H1 (cell line): Measurements from ENCODE around the gene LY6G6D. TPM values are rescaled to one million over a fixed set of nuclear protein-coding genes. Genes with fewer than 3 reads are reported as not detected.
"Not testable (repeated sequence)": the region's sequence is repeated elsewhere in the genome, so short reads cannot be mapped to it uniquely, and the experiment has no call there.

Source experiments
- CTCF ChIA-PET: fragments of 300-600 bp; sonication (Branson Sonifier 250); formaldehyde crosslinking; loops from one replicate; lab custom pipeline; 2021; ENCODE audit not compliant: partially characterized antibody; lab: Charles Lee
- POLR2A ChIA-PET: fragments of 300-600 bp; sonication (Branson Sonifier 250); formaldehyde crosslinking; loops from one replicate; lab custom pipeline; 2021; ENCODE audit warnings: inconsistent platforms; ENCODE audit not compliant: partially characterized antibody; lab: Charles Lee
- DNase-seq, 2 experiments: peaks; one replicate each; pipeline versions ENCODE4 v3.0.0 to v3.0.0-alpha.2; 2010 to 2022; ENCODE audit warnings: low spot score in 2 of 2, low read depth in 1 of 2, mixed read lengths in 1 of 2
- FAIRE-seq: peaks from 2 replicates; lab custom pipeline; 2011; peaks lifted over from hg19 to GRCh38; lab: Jason Lieb, UNC
- H2AFZ ChIP-seq: 2 replicates; pipeline ENCODE4 v1.8.1; 2012; ENCODE audit warnings: low read length, inconsistent platforms
- H2AK5ac ChIP-seq: 2 replicates; pipeline ENCODE4 v1.6.1; 2013; ENCODE audit warnings: low read depth, low read length
- H2BK120ac ChIP-seq: replicated peaks from 2 replicates; pipeline ENCODE3; 2013; ENCODE audit warnings: low read depth, low read length, inconsistent platforms
- H2BK12ac ChIP-seq: 2 replicates; pipeline ENCODE4 v1.6.1; 2013; ENCODE audit warnings: low read depth, low read length
- H2BK15ac ChIP-seq: 2 replicates; pipeline ENCODE4 v1.6.1; 2013; ENCODE audit warnings: low read length
- H2BK20ac ChIP-seq: 2 replicates; pipeline ENCODE4 v1.6.1; 2013; ENCODE audit warnings: low read length
- H2BK5ac ChIP-seq: 2 replicates; pipeline ENCODE4 v1.6.1; 2013; ENCODE audit warnings: low read depth, low read length
- H3K14ac ChIP-seq: 2 replicates; pipeline ENCODE4 v1.6.1; 2013; ENCODE audit warnings: inconsistent platforms; ENCODE audit not compliant: insufficient read length
- H3K18ac ChIP-seq: 2 replicates; pipeline ENCODE4 v1.6.1; 2013; ENCODE audit warnings: low read length; ENCODE audit errors: extremely low read depth
- H3K23ac ChIP-seq: 2 replicates; pipeline ENCODE4 v1.6.1; 2013; ENCODE audit warnings: inconsistent platforms; ENCODE audit not compliant: insufficient read length
- H3K23me2 ChIP-seq: 2 replicates; pipeline ENCODE4 v1.6.1; 2013; ENCODE audit warnings: low read depth, low read length
- H3K27ac ChIP-seq: 2 replicates; pipeline ENCODE4 v1.6.1; 2011; ENCODE audit warnings: low read depth, low read length, inconsistent platforms
- H3K27me3 ChIP-seq, 4 experiments: replicated peaks in 1 of 4; 1 replicate in 1 of 4; 2 replicates in 3 of 4; pipeline versions ENCODE4 v1.6.1 to v1.8.1; 2011 to 2013; ENCODE audit warnings: low read length in 3 of 4, mild to moderate bottlenecking in 3 of 4, inconsistent platforms in 2 of 4, mixed read lengths in 2 of 4, moderate library complexity in 1 of 4; ENCODE audit not compliant: control insufficient read depth in 3 of 4, insufficient read depth in 3 of 4; ENCODE audit errors: extremely low read depth in 1 of 4
- H3K36me3 ChIP-seq, 4 experiments: 2 replicates each; pipeline versions ENCODE4 v1.6.1 to v1.8.1; 2011 to 2013; ENCODE audit warnings: mild to moderate bottlenecking in 4 of 4, low read length in 3 of 4, moderate library complexity in 2 of 4, control low read depth in 1 of 4, inconsistent platforms in 1 of 4; ENCODE audit not compliant: insufficient read depth in 4 of 4, control insufficient read depth in 2 of 4
- H3K4ac ChIP-seq: replicated peaks from 2 replicates; pipeline ENCODE3; 2013; ENCODE audit warnings: low read length, low read depth, mixed read lengths, inconsistent platforms; ENCODE audit not compliant: insufficient read length
- H3K4me1 ChIP-seq, 4 experiments: replicated peaks in 1 of 4; 1 replicate in 1 of 4; 2 replicates in 3 of 4; pipeline versions ENCODE4 v1.6.1 to v1.8.1; 2011 to 2013; ENCODE audit warnings: low read length in 3 of 4, inconsistent platforms in 2 of 4, mixed read lengths in 1 of 4; ENCODE audit not compliant: insufficient read depth in 4 of 4, control insufficient read depth in 3 of 4
- H3K4me2 ChIP-seq, 2 experiments: 2 replicates each; pipeline versions ENCODE4 v1.6.1 to v1.8.1; 2011 to 2013; ENCODE audit warnings: low read depth in 2 of 2, low read length in 2 of 2, control low read depth in 1 of 2, inconsistent platforms in 1 of 2, mild to moderate bottlenecking in 1 of 2; ENCODE audit not compliant: insufficient read depth in 1 of 2
- H3K4me3 ChIP-seq, 4 experiments: fragments of 200-600, 300-600 bp in 1 of 4; sonication (generic), shearing (Covaris generic), sonication (Bioruptor Twin) in 1 of 4; 2 replicates each; pipeline versions ENCODE4 v1.5.1 to v1.8.1; 2011 to 2016; ENCODE audit warnings: low read length in 4 of 4, low read depth in 3 of 4, control low read depth in 2 of 4, inconsistent platforms in 2 of 4, mild to moderate bottlenecking in 2 of 4, mixed read lengths in 1 of 4, moderate library complexity in 1 of 4; ENCODE audit not compliant: insufficient read depth in 2 of 4; ENCODE audit errors: extremely low read depth in 1 of 4
- H3K56ac ChIP-seq: replicated peaks from 2 replicates; pipeline ENCODE3; 2013; ENCODE audit warnings: low read depth, mild to moderate bottlenecking, mixed read lengths, low read length, inconsistent platforms; ENCODE audit not compliant: insufficient read length
- H3K79me1 ChIP-seq: 2 replicates; pipeline ENCODE4 v1.6.1; 2013; ENCODE audit warnings: low read depth, low read length, control low read depth
- H3K79me2 ChIP-seq, 2 experiments: 2 replicates each; pipeline versions ENCODE4 v1.6.1 to v1.8.1; 2012 to 2013; ENCODE audit warnings: low read length in 2 of 2, mild to moderate bottlenecking in 2 of 2, inconsistent platforms in 1 of 2; ENCODE audit not compliant: insufficient read depth in 2 of 2, control insufficient read depth in 1 of 2
- H3K9ac ChIP-seq, 4 experiments: replicated peaks in 1 of 4; 1 replicate in 1 of 4; 2 replicates in 3 of 4; pipeline versions ENCODE4 v1.6.1 to v1.8.1; 2011 to 2013; ENCODE audit warnings: low read depth in 3 of 4, low read length in 3 of 4, control low read depth in 2 of 4, mild to moderate bottlenecking in 2 of 4, moderate library complexity in 2 of 4, inconsistent platforms in 1 of 4; ENCODE audit errors: extremely low read depth in 1 of 4
- H3K9me3 ChIP-seq, 2 experiments: 2 replicates each; pipeline versions ENCODE4 v1.6.1 to v1.8.1; 2012 to 2013; ENCODE audit warnings: mild to moderate bottlenecking in 2 of 2, moderate library complexity in 2 of 2, control low read depth in 1 of 2, inconsistent platforms in 1 of 2, low read depth in 1 of 2, low read length in 1 of 2, mixed read lengths in 1 of 2; ENCODE audit not compliant: insufficient read depth in 2 of 2
- H4K20me1 ChIP-seq, 2 experiments: replicated peaks in 1 of 2; 2 replicates each; pipeline versions ENCODE3 to v1.8.1; 2011 to 2013; ENCODE audit warnings: inconsistent platforms in 2 of 2, low read length in 2 of 2, mild to moderate bottlenecking in 1 of 2; ENCODE audit not compliant: insufficient read depth in 2 of 2, control insufficient read depth in 1 of 2
- H4K5ac ChIP-seq: 2 replicates; pipeline ENCODE4 v1.6.1; 2013; ENCODE audit warnings: low read length, low read depth, mixed read lengths, inconsistent platforms; ENCODE audit not compliant: insufficient read length
- H4K8ac ChIP-seq: 2 replicates; pipeline ENCODE4 v1.8.0; 2013; ENCODE audit warnings: mild to moderate bottlenecking, moderate library complexity, low read length, inconsistent platforms; ENCODE audit not compliant: insufficient read depth; ENCODE audit errors: extremely low read depth
- H4K91ac ChIP-seq: replicated peaks from 2 replicates; pipeline ENCODE3; 2013; ENCODE audit warnings: low read length, mixed read lengths, inconsistent platforms; ENCODE audit not compliant: insufficient read length
- CHD2 ChIP-seq: IDR thresholded peaks from 2 replicates; pipeline ENCODE4 v1.6.1; 2012; ENCODE audit warnings: low read length, improper control_type of control experiment
- POU5F1 ChIP-seq: IDR thresholded peaks from 2 replicates; pipeline ENCODE4 v1.6.1; 2011; ENCODE audit warnings: low read depth, mild to moderate bottlenecking, low read length, moderate library complexity
- RNF2 ChIP-seq: fragments of 200-900, 300-1000 bp; sonication (generic); IDR thresholded peaks from 2 replicates; pipeline ENCODE4 v1.7.1; 2016; ENCODE audit warnings: borderline replicate concordance, low read depth, mild to moderate bottlenecking, antibody characterized with exemption, low read length; ENCODE audit not compliant: poor library complexity, severe bottlenecking; ENCODE audit errors: missing control alignments
- SRF ChIP-seq: IDR thresholded peaks from 2 replicates; pipeline ENCODE4 v1.6.1; 2011; ENCODE audit warnings: mild to moderate bottlenecking, low read depth, low read length, moderate library complexity
- TEAD4 ChIP-seq: IDR thresholded peaks from 2 replicates; pipeline ENCODE4 v1.6.1; 2012; ENCODE audit warnings: low read depth, low read length, inconsistent platforms, mixed read lengths
- WGBS, 2 experiments: shearing (Covaris generic) in 1 of 2; methylation state at CpG; one replicate each; pipeline versions ENCODE4 v1.1.6 to v1.1.7; 2013 to 2015; ENCODE audit warnings: low lambda C conversion rate in 2 of 2, mixed read lengths in 2 of 2, inconsistent platforms in 1 of 2, low coverage in 1 of 2, missing lambda C conversion rate in 1 of 2; ENCODE audit not compliant: insufficient replicate concordance in 2 of 2, insufficient coverage in 1 of 2, insufficient read length in 1 of 2; ENCODE audit errors: extremely low coverage in 1 of 2, missing lambda C conversion rate in 1 of 2; 5-methylcytosine and 5-hydroxymethylcytosine counted together
- polyA plus RNA-seq, 7 experiments: library from polyadenylated mRNA; depleted of rRNA in 3 of 7; stranded (reverse) in 5 of 7; unstranded in 2 of 7; fragments of >200 nt in 5 of 7; fragments of 200-250 nt in 2 of 7; gene quantifications; 1 replicate in 5 of 7; 2 replicates in 1 of 7; 4 replicates in 1 of 7; pipeline versions ENCODE4 v1.2.1 to v1.2.3, GENCODE V29; 2011 to 2013; ENCODE audit warnings: missing spikeins in 2 of 7, mixed read lengths in 2 of 7
- total RNA-seq: library from RNA; stranded (reverse); fragmentation: NEBNext Ultra II Directional; extraction: Animal tissue kit (Norgen Biotek cat#: 25700); gene quantifications from 2 replicates; pipeline ENCODE4 v1.2.1, GENCODE V29; 2021
- TF ChIP-seq, protein P1 (sequence below): IDR thresholded peaks from 2 replicates; pipeline ENCODE4 v1.6.1; 2011; ENCODE audit warnings: low read length, improper control_type of control experiment

Gene LY6G6D
- total and polyA plus RNA-seq, 2 of the 8 experiments (the other 6 are each of a cell fraction or from before 2014, with no cell fraction given), result 1.8 TPM; not detected in 1

DNA sequence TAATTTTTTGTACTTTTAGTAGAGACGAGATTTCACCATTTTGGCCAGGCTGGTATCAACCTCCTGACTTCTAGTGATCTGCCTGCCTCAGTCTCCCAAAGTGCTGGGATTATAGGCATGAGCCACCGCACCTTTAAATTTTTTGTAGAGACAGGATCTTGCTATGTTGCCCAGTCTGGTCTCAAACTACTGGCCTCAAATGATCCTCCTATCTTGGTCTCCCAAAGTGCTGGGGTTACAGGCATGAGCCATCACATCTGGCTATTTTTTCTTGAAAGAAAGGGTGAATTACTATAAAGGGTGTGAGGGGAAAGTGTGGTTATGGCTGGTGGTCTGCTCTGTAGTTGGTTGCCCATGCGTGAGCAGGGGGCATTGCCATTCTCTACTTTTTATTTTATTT is 6.9 kb upstream of the LY6G6D start (continued):
- TF ChIP-seq CHD2 (no peak), TEAD4 (no peak), SRF (no peak), RNF2 (no peak), POU5F1 (no peak)
- TF ChIP-seq, protein P1, sequence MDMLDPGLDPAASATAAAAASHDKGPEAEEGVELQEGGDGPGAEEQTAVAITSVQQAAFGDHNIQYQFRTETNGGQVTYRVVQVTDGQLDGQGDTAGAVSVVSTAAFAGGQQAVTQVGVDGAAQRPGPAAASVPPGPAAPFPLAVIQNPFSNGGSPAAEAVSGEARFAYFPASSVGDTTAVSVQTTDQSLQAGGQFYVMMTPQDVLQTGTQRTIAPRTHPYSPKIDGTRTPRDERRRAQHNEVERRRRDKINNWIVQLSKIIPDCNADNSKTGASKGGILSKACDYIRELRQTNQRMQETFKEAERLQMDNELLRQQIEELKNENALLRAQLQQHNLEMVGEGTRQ, result no peak

GRCh38 chr6:31709157-31709556 is 6.0 kb upstream of the LY6G6D start:
- H4K5ac ChIP-seq, H2BK5ac ChIP-seq, H3K18ac ChIP-seq, H3K79me1 ChIP-seq, H3K79me2 ChIP-seq, H2AK5ac ChIP-seq, H4K20me1 ChIP-seq, H3K23me2 ChIP-seq, H3K4me1 ChIP-seq, H2BK15ac ChIP-seq, H3K9me3 ChIP-seq, H3K4me3 ChIP-seq, H3K36me3 ChIP-seq, H3K56ac ChIP-seq, H4K8ac ChIP-seq, H3K27me3 ChIP-seq, DNase-seq, H3K4ac ChIP-seq, H3K9ac ChIP-seq, POLR2A ChIA-PET, H3K23ac ChIP-seq, H4K91ac ChIP-seq, H3K14ac ChIP-seq, H3K4me2 ChIP-seq, H2BK120ac ChIP-seq, H2AFZ ChIP-seq, H2BK20ac ChIP-seq, H3K27ac ChIP-seq, FAIRE-seq, H2BK12ac ChIP-seq: not testable (repeated sequence)
- WGBS, 2 experiments, result 96% methylated on average over 11 of the region's 11 CpGs; no CpG with 5 or more reads in 1 of the 2 experiments
- CTCF ChIA-PET, result interaction anchor here (1.0 to 1.4 kb wide), 3 partner anchors 9 to 15 kb away, joined by 3 read pairs; partner anchors contain the start of gene LY6G6C
